Spleen (tissue), 11 donors: Measurements from ENCODE around the gene MLST8. TPM values are rescaled to one million over a fixed set of nuclear protein-coding genes. Genes with fewer than 3 reads are reported as not detected.

ENCODE experiments used
- DNase-seq: peaks from one replicate; pipeline ENCODE4 v3.0.0-alpha.2; 2020
- H3K27ac ChIP-seq, 8 donors: fragments of 200-600 bp; sonication (generic) in 7 of 8; 1 replicate in 4 of 8; 2 replicates in 4 of 8; pipeline versions ENCODE4 v1.5.0 to v1.8.0; 2016 to 2021; ENCODE audit warnings: inconsistent platforms in 4 of 8, mild to moderate bottlenecking in 4 of 8, moderate library complexity in 1 of 8
- H3K27me3 ChIP-seq, 7 donors: fragments of 200-600 bp; sonication (generic) in 6 of 7; replicated peaks in 1 of 7; 1 replicate in 4 of 7; 2 replicates in 3 of 7; pipeline versions ENCODE4 v1.5.0 to v1.8.0; 2016 to 2021; ENCODE audit warnings: inconsistent platforms in 3 of 7, mild to moderate bottlenecking in 1 of 7
- H3K36me3 ChIP-seq, 6 donors: fragments of 200-600 bp; sonication (generic) in 5 of 6; 1 replicate in 4 of 6; 2 replicates in 2 of 6; pipeline versions ENCODE4 v1.5.0 to v1.8.0; 2016 to 2021; ENCODE audit warnings: inconsistent platforms in 2 of 6
- H3K4me1 ChIP-seq, 6 donors: fragments of 200-600 bp; sonication (generic) in 5 of 6; 1 replicate in 3 of 6; 2 replicates in 3 of 6; pipeline versions ENCODE4 v1.5.0 to v1.8.0; 2016 to 2021; ENCODE audit warnings: inconsistent platforms in 3 of 6
- H3K4me3 ChIP-seq, 8 donors: fragments of 200-600 bp; sonication (generic) in 7 of 8; 1 replicate in 4 of 8; 2 replicates in 4 of 8; pipeline versions ENCODE4 v1.5.0 to v1.8.0; 2016 to 2021; ENCODE audit warnings: inconsistent platforms in 4 of 8, mild to moderate bottlenecking in 4 of 8, moderate library complexity in 2 of 8
- H3K9me3 ChIP-seq, 8 donors: fragments of 200-600 bp; sonication (generic) in 7 of 8; 1 replicate in 4 of 8; 2 replicates in 4 of 8; pipeline versions ENCODE4 v1.5.0 to v1.8.0; 2016 to 2021; ENCODE audit warnings: inconsistent platforms in 4 of 8
- POLR2A ChIP-seq, 3 donors: fragments of 450-650 bp; IDR thresholded peaks; one replicate each; pipeline ENCODE4 v1.5.1; 2017; ENCODE audit warnings: antibody characterized with exemption in 3 of 3, mild to moderate bottlenecking in 1 of 3
- POLR2AphosphoS5 ChIP-seq, 3 donors: sonication (generic); formaldehyde crosslinking; IDR thresholded peaks; one replicate each; pipeline ENCODE4 v1.5.1; 2017; ENCODE audit warnings: antibody characterized with exemption in 3 of 3
- WGBS, 5 donors: extraction: QIAGEN DNeasy Blood & Tissue Kit in 3 of 5; methylation state at CpG; one replicate each; pipeline versions ENCODE4 v1.1.5 to v1.1.7; 2013 to 2018; 5-methylcytosine and 5-hydroxymethylcytosine counted together
- intact Hi-C: fragments of 100-400 bp; cut with DNase I; formaldehyde crosslinking; loops from one replicate; pipeline ENCODE4 v1.15.0; 2023; ENCODE audit warnings: low total_unique reads
- polyA plus RNA-seq, 3 donors: library from polyadenylated mRNA; stranded (reverse); fragments of 200-250 nt; gene quantifications; one replicate each; pipeline ENCODE4 v1.2.1, GENCODE V29; 2013
- total RNA-seq, 7 donors: library from RNA; depleted of rRNA in 3 of 7; stranded (reverse); fragments of >200 nt in 3 of 7; fragmentation: NEBNext Ultra II Directional in 4 of 7; extraction: Animal tissue kit (Norgen Biotek cat#: 25700) in 4 of 7; gene quantifications; one replicate each; pipeline versions ENCODE4 v1.1.0 to v1.2.1, GENCODE V29; 2016 to 2021
- TF ChIP-seq, protein P1 (sequence below), 11 experiments: fragments of 200-600 bp in 7 of 11; fragments of 450-650 bp in 4 of 11; sonication (generic) in 4 of 11; IDR thresholded peaks in 8 of 11; conservative IDR thresholded peaks in 3 of 11; 1 replicate in 7 of 11; 2 replicates in 4 of 11; pipeline versions ENCODE4 v1.4.0 to v1.8.0; 2016 to 2021; ENCODE audit warnings: antibody characterized with exemption in 11 of 11, inconsistent platforms in 4 of 11, mild to moderate bottlenecking in 1 of 11
- donor health status: healthy with polysubstance abuse.
- donor health status: DM: no; HTN: no; CAD: no; lungs with moderate emphysema.
- donor health status: DM: no; HTN: no; CAD: no.
- donor health status: Bipolar disorder and iron deficiency.
- donor health status: healthy.
- donor health status: DM: no; HTN: no; CAD: no.
- donor health status: DM: yes; HTN: yes; CAD: no.

MLST8 gene
- total and polyA plus RNA-seq, 10 donors: 25.0 to 61.7 (median 40.6) TPM

DNA sequence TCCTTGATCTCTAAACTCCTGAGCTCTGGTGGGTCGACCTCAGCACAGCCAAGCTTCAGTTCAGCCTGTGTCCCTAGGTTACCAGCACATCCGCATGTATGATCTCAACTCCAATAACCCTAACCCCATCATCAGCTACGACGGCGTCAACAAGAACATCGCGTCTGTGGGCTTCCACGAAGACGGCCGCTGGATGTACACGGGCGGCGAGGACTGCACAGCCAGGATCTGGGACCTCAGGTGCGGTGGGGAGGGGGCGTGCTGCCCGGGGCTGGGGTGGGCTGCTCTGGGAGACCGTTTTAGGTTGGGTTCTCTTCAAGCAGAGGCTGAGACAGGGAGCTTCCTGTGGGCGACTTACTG is 1.1 kb downstream of the MLST8 start:
- intact Hi-C loops: no loop called here
- DNase-seq: no peak
- peaks cover 0 to 43% (median 33%) of the 10 kb centered on the region in 6 donors for H3K36me3 ChIP-seq
- peak overlapping the region in 5 of 8 donors; percentile 97 to 99 (median 98) for H3K27ac ChIP-seq
- H3K4me3 ChIP-seq: peak overlapping the region in 6 of 8 donors; percentile 61 to 82 (median 68)
- 74 to 87% (median 81%) methylated on average over 18 of the region's 18 CpGs for WGBS, 5 donors
- H3K27me3 ChIP-seq: no peaks in the 10 kb centered on the region
- no peaks in the 10 kb centered on the region for H3K9me3 ChIP-seq
- peaks cover 12 to 49% (median 32%) of the 10 kb centered on the region in 6 donors for H3K4me1 ChIP-seq
- no peak for TF ChIP-seq POLR2A (IDR thresholded peaks at IDR 0.05)
- no peak for TF ChIP-seq POLR2AphosphoS5 (IDR thresholded peaks at IDR 0.05)
- TF ChIP-seq, protein P1, sequence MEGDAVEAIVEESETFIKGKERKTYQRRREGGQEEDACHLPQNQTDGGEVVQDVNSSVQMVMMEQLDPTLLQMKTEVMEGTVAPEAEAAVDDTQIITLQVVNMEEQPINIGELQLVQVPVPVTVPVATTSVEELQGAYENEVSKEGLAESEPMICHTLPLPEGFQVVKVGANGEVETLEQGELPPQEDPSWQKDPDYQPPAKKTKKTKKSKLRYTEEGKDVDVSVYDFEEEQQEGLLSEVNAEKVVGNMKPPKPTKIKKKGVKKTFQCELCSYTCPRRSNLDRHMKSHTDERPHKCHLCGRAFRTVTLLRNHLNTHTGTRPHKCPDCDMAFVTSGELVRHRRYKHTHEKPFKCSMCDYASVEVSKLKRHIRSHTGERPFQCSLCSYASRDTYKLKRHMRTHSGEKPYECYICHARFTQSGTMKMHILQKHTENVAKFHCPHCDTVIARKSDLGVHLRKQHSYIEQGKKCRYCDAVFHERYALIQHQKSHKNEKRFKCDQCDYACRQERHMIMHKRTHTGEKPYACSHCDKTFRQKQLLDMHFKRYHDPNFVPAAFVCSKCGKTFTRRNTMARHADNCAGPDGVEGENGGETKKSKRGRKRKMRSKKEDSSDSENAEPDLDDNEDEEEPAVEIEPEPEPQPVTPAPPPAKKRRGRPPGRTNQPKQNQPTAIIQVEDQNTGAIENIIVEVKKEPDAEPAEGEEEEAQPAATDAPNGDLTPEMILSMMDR (IDR thresholded peaks at IDR 0.05 in 8 of 11, conservative IDR thresholded peaks at IDR 0.05 in 3 of 11): no peak

DNA sequence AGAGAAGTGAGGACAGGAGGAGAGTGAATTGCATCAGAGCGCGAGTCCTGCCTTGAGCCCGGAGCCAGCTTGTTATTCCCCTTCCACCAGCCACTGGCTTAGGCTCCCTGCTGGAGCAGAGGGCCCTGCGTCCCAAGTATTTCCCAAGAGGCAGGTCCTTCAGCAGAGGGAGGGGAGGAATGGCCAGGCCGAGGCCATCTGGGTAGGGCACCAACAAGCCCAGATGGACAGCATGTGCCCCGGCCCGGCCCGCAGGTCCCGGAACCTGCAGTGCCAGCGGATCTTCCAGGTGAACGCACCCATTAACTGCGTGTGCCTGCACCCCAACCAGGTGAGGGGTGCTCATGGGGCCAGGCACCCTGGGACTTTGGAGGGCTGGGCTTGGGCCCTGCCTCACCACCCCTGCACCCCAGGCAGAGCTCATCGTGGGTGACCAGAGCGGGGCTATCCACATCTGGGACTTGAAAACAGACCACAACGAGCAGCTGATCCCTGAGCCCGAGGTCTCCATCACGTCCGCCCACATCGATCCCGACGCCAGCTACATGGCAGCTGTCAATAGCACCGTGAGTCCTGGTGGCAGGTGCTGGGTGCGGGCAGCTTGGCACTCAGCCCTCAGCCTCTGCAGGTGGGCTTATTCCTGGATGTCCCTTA is 1.7 kb downstream of the MLST8 start:
- Histone ChIP-seq H3K4me1 (peaks cover 12 to 54% (median 34%) of the 10 kb centered on the region in 6 donors), H3K36me3 (peaks cover 0 to 46% (median 33%) of the 10 kb centered on the region in 6 donors), H3K27ac (peak overlapping the region in 2 of 8 donors; percentile 97 to 99), H3K27me3 (no peaks in the 10 kb centered on the region), H3K4me3 (peak overlapping the region in 1 of 8 donors; percentile 82), H3K9me3 (no peaks in the 10 kb centered on the region)
- WGBS, 5 donors: 84 to 94% (median 90%) methylated on average over 10 to 23 of the region's 23 CpGs
- no peak for DNase-seq
- intact Hi-C loops: no loop called here
- TF ChIP-seq, protein P1 (IDR thresholded peaks at IDR 0.05 in 8 of 11, conservative IDR thresholded peaks at IDR 0.05 in 3 of 11): no peak
- TF ChIP-seq POLR2A (IDR thresholded peaks at IDR 0.05) (no peak), POLR2AphosphoS5 (IDR thresholded peaks at IDR 0.05) (peak in 1 of 3 donors; percentile 43)

DNA sequence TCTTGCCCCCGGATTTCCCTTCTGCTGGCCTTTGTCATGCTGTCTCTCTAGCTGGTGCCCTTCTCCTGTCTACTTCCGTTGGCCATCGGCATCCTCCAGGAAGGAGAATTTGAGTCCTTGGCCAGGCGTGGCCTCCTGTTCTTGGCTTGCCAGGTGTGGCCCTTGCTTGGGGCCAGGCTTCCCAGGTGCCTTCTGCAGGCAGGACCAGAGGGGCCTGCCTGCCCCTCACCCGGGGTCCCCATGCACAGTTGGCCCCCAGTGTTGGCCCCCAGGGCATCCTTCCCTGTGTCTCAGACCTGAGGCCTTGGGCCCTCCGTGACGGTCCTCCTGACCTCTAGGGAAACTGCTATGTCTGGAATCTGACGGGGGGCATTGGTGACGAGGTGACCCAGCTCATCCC is 2.6 kb downstream of the MLST8 start:
- H3K9me3 ChIP-seq: no peaks in the 10 kb centered on the region
- intact Hi-C loops: no loop called here
- H3K4me1 ChIP-seq: peaks cover 19 to 63% (median 42%) of the 10 kb centered on the region in 6 donors
- H3K27me3 ChIP-seq: no peaks in the 10 kb centered on the region
- peaks cover 0 to 54% (median 33%) of the 10 kb centered on the region in 6 donors for H3K36me3 ChIP-seq
- no peak for TF ChIP-seq POLR2A (IDR thresholded peaks at IDR 0.05)
- TF ChIP-seq, protein P1 (IDR thresholded peaks at IDR 0.05 in 8 of 11, conservative IDR thresholded peaks at IDR 0.05 in 3 of 11): no peak
- no peak for TF ChIP-seq POLR2AphosphoS5 (IDR thresholded peaks at IDR 0.05)
- DNase-seq: no peak
- no peak overlapping the region for H3K4me3 ChIP-seq
- WGBS, 5 donors: 83 to 91% (median 86%) methylated on average over 9 of the region's 9 CpGs
- H3K27ac ChIP-seq: no peak overlapping the region

DNA sequence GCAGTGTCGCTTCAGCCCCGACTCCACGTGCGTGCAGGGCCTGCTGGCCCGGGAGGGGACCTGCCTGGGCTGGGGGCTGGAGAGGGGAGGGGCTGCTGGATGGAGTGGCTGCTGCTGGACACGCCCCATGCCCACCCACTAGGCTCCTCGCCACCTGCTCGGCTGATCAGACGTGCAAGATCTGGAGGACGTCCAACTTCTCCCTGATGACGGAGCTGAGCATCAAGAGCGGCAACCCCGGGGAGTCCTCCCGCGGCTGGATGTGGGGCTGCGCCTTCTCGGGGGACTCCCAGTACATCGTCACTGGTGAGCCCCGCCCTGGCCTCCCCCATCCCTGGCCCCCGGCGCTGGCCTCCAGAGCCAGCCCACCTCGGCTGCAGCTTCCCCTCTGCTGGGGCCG is 3.1 kb downstream of the MLST8 start:
- no peak overlapping the region for H3K4me3 ChIP-seq
- H3K9me3 ChIP-seq: no peaks in the 10 kb centered on the region
- H3K27ac ChIP-seq: no peak overlapping the region
- TF ChIP-seq, protein P1 (IDR thresholded peaks at IDR 0.05 in 8 of 11, conservative IDR thresholded peaks at IDR 0.05 in 3 of 11): no peak
- peak in 1 of 3 donors; percentile 12 for TF ChIP-seq POLR2AphosphoS5 (IDR thresholded peaks at IDR 0.05)
- intact Hi-C loops: no loop called here
- peaks cover 0 to 54% (median 33%) of the 10 kb centered on the region in 6 donors for H3K36me3 ChIP-seq
- H3K27me3 ChIP-seq: no peaks in the 10 kb centered on the region
- DNase-seq: no peak
- WGBS, 5 donors: 87 to 97% (median 89%) methylated on average over 11 to 23 of the region's 23 CpGs
- peaks cover 23 to 68% (median 46%) of the 10 kb centered on the region in 6 donors for H3K4me1 ChIP-seq
